CD4-positive, alpha-beta memory T cell (primary cell): ENCODE measurements around the gene OR10G6. TPM values are rescaled to one million over a fixed set of nuclear protein-coding genes. Genes with fewer than 3 reads are reported as not detected.

Source experiments
- CTCF ChIA-PET: fragments of 350-600 bp; sonication (Branson Sonifier 250); formaldehyde crosslinking; loops from one replicate; lab custom pipeline; 2021; ENCODE audit warnings: inconsistent platforms; ENCODE audit not compliant: partially characterized antibody; lab: Charles Lee
- POLR2A ChIA-PET: fragments of 350-600 bp; sonication (Branson Sonifier 250); formaldehyde crosslinking; loops from one replicate; lab custom pipeline; 2021; ENCODE audit not compliant: partially characterized antibody; lab: Charles Lee
- DNase-seq, 5 donors: peaks; one replicate each; pipeline versions ENCODE4 v3.0.0 to v3.0.0-alpha.2; 2020 to 2022; ENCODE audit warnings: mixed read lengths in 1 of 5
- H3K27ac ChIP-seq: one replicate; pipeline ENCODE4 v1.7.0; 2013; ENCODE audit warnings: low read depth, low read length
- H3K27me3 ChIP-seq: 2 replicates; pipeline ENCODE4 v1.7.0; 2013; ENCODE audit warnings: mild to moderate bottlenecking, low read length, moderate library complexity; ENCODE audit not compliant: insufficient read depth
- H3K36me3 ChIP-seq: 2 replicates; pipeline ENCODE4 v1.7.0; 2013; ENCODE audit warnings: mild to moderate bottlenecking, low read length, moderate library complexity; ENCODE audit not compliant: insufficient read depth
- H3K4me1 ChIP-seq: 2 replicates; pipeline ENCODE4 v1.7.0; 2013; ENCODE audit warnings: mild to moderate bottlenecking, low read length, moderate library complexity; ENCODE audit not compliant: insufficient read depth
- H3K4me3 ChIP-seq, 2 donors: one replicate each; pipeline ENCODE4 v1.7.0; 2013; ENCODE audit warnings: low read length in 2 of 2, mild to moderate bottlenecking in 1 of 2
- H3K9me3 ChIP-seq, 2 donors: one replicate each; pipeline ENCODE4 v1.7.0; 2013; ENCODE audit warnings: low read length in 2 of 2, control low read depth in 1 of 2; ENCODE audit not compliant: control insufficient read depth in 1 of 2
- H3K27ac Mint-ChIP-seq, 7 donors: one replicate each; pipeline ENCODE4 v1.8.0; 2020 to 2021; ENCODE audit warnings: mixed read lengths in 7 of 7, mild to moderate bottlenecking in 6 of 7, inconsistent platforms in 3 of 7, moderate library complexity in 3 of 7
- H3K27me3 Mint-ChIP-seq, 2 donors: one replicate each; pipeline ENCODE4 v1.8.0; 2020 to 2021; ENCODE audit warnings: mixed read lengths in 2 of 2
- H3K36me3 Mint-ChIP-seq, 2 donors: one replicate each; pipeline ENCODE4 v1.8.0; 2020 to 2021; ENCODE audit warnings: mixed read lengths in 2 of 2, inconsistent platforms in 1 of 2, mild to moderate bottlenecking in 1 of 2
- H3K4me1 Mint-ChIP-seq, 4 donors: one replicate each; pipeline ENCODE4 v1.8.0; 2020 to 2021; ENCODE audit warnings: mixed read lengths in 4 of 4, mild to moderate bottlenecking in 1 of 4
- H3K4me3 Mint-ChIP-seq, 8 donors: one replicate each; pipeline ENCODE4 v1.8.0; 2020 to 2021; ENCODE audit warnings: mixed read lengths in 8 of 8, mild to moderate bottlenecking in 7 of 8, moderate library complexity in 6 of 8, inconsistent platforms in 3 of 8
- H3K9me3 Mint-ChIP-seq, 8 donors: one replicate each; pipeline ENCODE4 v1.8.0; 2020 to 2021; ENCODE audit warnings: mixed read lengths in 8 of 8, mild to moderate bottlenecking in 5 of 8, inconsistent platforms in 3 of 8, moderate library complexity in 1 of 8
- intact Hi-C: fragments of 100-400 bp; cut with micrococcal nuclease; formaldehyde crosslinking; loops from one replicate; pipeline ENCODE4 v1.15.1; 2023
- polyA plus RNA-seq, 2 donors: library from polyadenylated mRNA; unstranded; fragments of 300-500 nt; fragmentation: Illumina TruSeq; gene quantifications; one replicate each; pipeline ENCODE4 v1.2.3, GENCODE V29; 2021
- total RNA-seq, 2 experiments: library from RNA; stranded (reverse); gene quantifications; one replicate each; pipeline ENCODE4 v1.2.3, GENCODE V29; 2021

Gene OR10G6
- total and polyA plus RNA-seq, 4 experiments from 2014 or later = not detected

DNA sequence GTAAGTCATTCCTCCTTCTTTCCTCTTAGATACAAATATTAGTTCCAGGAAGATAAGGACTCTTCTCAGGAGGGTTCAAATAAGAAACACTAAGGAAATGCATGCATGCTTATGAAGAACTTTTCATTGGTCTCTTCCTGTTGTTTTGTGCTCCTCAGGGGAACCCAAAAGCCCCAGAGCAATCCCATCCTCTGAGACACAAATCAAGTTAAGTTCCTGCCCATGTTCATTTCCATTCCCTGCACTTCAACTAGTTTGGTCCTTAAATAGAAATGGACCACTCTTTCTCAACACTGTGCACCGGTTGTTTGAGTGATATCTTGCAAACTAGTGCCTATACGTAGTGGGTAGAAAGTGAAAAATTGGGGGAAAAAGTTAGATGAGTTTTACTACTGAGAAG lies 17.7 kb upstream of the OR10G6 start, which contains the start of gene OR10G4:
Gene OR10G4 (plus strand): TSS at position 301 of the 400 bp plus-strand sequence. CDS start 2,578 bp downstream, outside the sequence.
- no peak within 1 kb of the TSS for H3K4me3 ChIP-seq
- POLR2A ChIA-PET = no interaction called here
- no peaks in the 10 kb centered on the region for H3K27me3 ChIP-seq
- no peak within 1 kb of the TSS for H3K27ac ChIP-seq
- no peaks in the 10 kb centered on the region for H3K4me1 Mint-ChIP-seq
- no peak within 1 kb of the TSS for H3K4me3 Mint-ChIP-seq
- peaks cover 0 to 2% of the 10 kb centered on the region in 2 donors for H3K27me3 Mint-ChIP-seq
- no peaks in the 10 kb centered on the region for H3K36me3 Mint-ChIP-seq
- H3K9me3 ChIP-seq = no peaks in the 10 kb centered on the region
- no peak for DNase-seq
- H3K9me3 Mint-ChIP-seq = no peaks in the 10 kb centered on the region
- CTCF ChIA-PET = no interaction called here
- intact Hi-C loops = no loop called here
- H3K36me3 ChIP-seq = no peaks in the 10 kb centered on the region
- no peak within 1 kb of the TSS for H3K27ac Mint-ChIP-seq
- no peaks in the 10 kb centered on the region for H3K4me1 ChIP-seq

- POLR2A ChIA-PET = no interaction called here
- H3K27ac ChIP-seq = no peak overlapping the region
- H3K4me3 Mint-ChIP-seq = no peak overlapping the region
- H3K9me3 Mint-ChIP-seq = peaks cover 2 to 22% (median 5%) of the 10 kb centered on the region in 8 donors
- DNase-seq = no peak
- H3K4me1 Mint-ChIP-seq = no peaks in the 10 kb centered on the region
- H3K27ac Mint-ChIP-seq = no peak overlapping the region
- H3K27me3 ChIP-seq = no peaks in the 10 kb centered on the region
- CTCF ChIA-PET = no interaction called here
- no peaks in the 10 kb centered on the region for H3K4me1 ChIP-seq
- no peaks in the 10 kb centered on the region for H3K36me3 Mint-ChIP-seq
- peaks cover 0 to 2% of the 10 kb centered on the region in 2 donors for H3K27me3 Mint-ChIP-seq
- H3K9me3 ChIP-seq = no peaks in the 10 kb centered on the region
- no peaks in the 10 kb centered on the region for H3K36me3 ChIP-seq
- intact Hi-C loops = no loop called here
- no peak overlapping the region for H3K4me3 ChIP-seq
These were observed 15.7 kb downstream of the OR10G6 start for GRCh38 chr11:123979311-123979710.

DNA sequence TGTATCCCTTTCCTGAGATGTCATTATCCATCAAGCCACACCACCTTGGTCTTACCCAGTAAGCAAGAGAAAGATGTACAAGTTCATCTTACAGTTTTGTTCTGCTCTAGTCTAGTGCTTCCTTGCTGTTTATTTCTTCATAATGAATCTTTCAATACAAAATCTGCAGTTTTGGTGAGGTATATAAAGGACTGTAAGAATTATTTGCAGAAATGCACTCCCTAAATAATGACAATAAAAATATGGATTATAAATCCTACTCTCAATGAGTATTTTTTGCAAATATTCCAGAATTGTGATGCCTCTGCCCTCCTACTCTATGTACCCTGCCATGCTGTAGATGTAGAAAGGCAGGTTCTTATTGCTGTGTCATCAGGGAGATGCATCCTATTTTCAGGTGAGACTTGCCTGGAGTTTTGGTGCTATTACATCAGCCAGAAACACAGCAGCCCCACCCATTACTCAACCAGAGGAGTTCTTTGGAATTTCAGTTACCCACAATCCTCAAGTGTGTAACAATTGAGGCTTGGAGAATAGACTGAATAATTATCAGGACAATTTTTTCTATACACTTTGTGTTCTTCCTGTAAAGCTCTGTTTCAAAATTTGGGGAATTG lies 17.1 kb downstream of the OR10G6 start, which contains the start of gene OR10S1:
Gene OR10S1 (minus strand): TSS at position 51 of the 617 bp plus-strand sequence. CDS start 117 bp downstream, outside the sequence.
- Mint-ChIP-seq H3K9me3 (peaks cover 0 to 15% (median 3%) of the 10 kb centered on the region in 8 donors), H3K36me3 (no peaks in the 10 kb centered on the region), H3K4me3 (no peak within 1 kb of the TSS), H3K27me3 (no peaks in the 10 kb centered on the region), H3K4me1 (no peaks in the 10 kb centered on the region), H3K27ac (no peak within 1 kb of the TSS)
- ChIA-PET CTCF (no interaction called here), POLR2A (no interaction called here)
- Histone ChIP-seq H3K27ac (no peak within 1 kb of the TSS), H3K4me1 (no peaks in the 10 kb centered on the region), H3K36me3 (no peaks in the 10 kb centered on the region), H3K27me3 (no peaks in the 10 kb centered on the region), H3K9me3 (no peaks in the 10 kb centered on the region), H3K4me3 (no peak within 1 kb of the TSS)
- DNase-seq = no peak
- intact Hi-C loops = no loop called here

DNA sequence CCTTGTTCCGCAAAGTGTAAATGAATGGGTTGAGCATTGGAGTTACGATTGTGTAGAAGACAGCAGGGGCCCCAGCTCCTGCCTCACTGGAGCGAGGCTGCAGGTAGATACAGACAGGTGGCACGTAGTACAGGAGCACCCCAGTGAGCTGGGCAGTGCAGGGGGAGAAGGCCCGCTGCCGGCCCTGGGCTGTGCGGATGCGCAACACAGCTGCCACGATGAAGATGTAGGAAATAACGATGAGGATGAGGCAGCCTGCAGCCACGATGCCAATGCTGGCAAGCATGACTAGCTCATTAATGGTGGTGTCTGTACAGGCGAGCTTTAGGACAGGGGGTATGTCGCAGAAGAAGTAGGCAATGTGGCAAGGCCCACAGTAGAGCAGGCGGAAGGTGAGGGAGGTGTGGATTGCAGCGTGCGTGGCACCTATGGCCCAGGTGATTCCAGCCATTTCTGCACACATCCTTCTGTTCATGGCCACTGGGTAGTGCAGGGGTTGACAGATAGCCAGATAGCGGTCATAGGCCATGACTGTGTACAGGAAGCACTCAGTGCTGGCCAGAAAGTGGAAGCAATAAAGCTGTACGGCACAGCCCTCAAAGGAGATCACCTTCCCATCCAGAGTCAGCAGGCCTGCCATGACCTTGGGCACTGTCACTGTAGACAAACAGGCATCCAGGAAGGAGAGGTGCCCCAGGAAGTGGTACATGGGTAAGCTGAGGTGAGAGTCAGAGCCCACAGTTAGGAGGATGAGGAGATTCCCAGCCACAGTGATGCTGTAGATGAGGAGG lies 18.0 kb downstream of the OR10G6 start:
- no peak for DNase-seq
- intact Hi-C loops = no loop called here
- Mint-ChIP-seq H3K27ac (no peak overlapping the region), H3K9me3 (peaks cover 0 to 10% (median 0%) of the 10 kb centered on the region in 8 donors), H3K4me1 (no peaks in the 10 kb centered on the region), H3K27me3 (peaks cover 0 to 1% of the 10 kb centered on the region in 2 donors), H3K4me3 (no peak overlapping the region), H3K36me3 (no peaks in the 10 kb centered on the region)
- ChIA-PET POLR2A (no interaction called here), CTCF (no interaction called here)
- Histone ChIP-seq H3K27ac (no peak overlapping the region), H3K4me3 (no peak overlapping the region), H3K36me3 (no peaks in the 10 kb centered on the region), H3K27me3 (no peaks in the 10 kb centered on the region), H3K4me1 (no peaks in the 10 kb centered on the region), H3K9me3 (no peaks in the 10 kb centered on the region)

DNA sequence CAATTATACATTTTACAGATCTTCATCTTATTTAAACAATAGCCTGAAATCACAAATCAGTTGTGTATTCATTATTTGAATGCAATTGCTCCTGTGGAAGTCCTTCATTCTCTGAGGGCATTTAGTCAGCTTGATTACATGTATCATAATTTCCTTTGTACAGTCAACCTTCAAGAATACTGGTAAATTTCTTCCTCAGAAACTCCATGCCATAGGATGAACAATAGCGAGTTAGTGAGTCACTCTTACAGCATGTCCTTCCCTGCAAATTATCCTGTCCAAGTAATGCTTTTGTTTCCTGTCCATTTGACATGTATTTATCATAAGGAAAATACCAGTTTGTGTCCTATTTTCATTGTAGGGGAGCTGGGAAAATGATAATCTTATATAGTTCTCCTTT lies 21.1 kb downstream of the OR10G6 start:
- no peaks in the 10 kb centered on the region for H3K36me3 ChIP-seq
- Mint-ChIP-seq H3K27ac (no peak overlapping the region), H3K9me3 (peaks cover 0 to 4% (median 2%) of the 10 kb centered on the region in 8 donors), H3K4me3 (no peak overlapping the region), H3K27me3 (peaks cover 0 to 1% of the 10 kb centered on the region in 2 donors), H3K4me1 (no peaks in the 10 kb centered on the region), H3K36me3 (no peaks in the 10 kb centered on the region)
- no peak overlapping the region for H3K27ac ChIP-seq
- CTCF ChIA-PET = no interaction called here
- H3K4me3 ChIP-seq = no peak overlapping the region
- POLR2A ChIA-PET = no interaction called here
- no peaks in the 10 kb centered on the region for H3K9me3 ChIP-seq
- no peak for DNase-seq
- no peaks in the 10 kb centered on the region for H3K4me1 ChIP-seq
- intact Hi-C loops = no loop called here
- H3K27me3 ChIP-seq = no peaks in the 10 kb centered on the region

- no peak for DNase-seq
- H3K4me1 Mint-ChIP-seq = no peaks in the 10 kb centered on the region
- no peaks in the 10 kb centered on the region for H3K36me3 ChIP-seq
- POLR2A ChIA-PET = no interaction called here
- intact Hi-C loops = no loop called here
- no peak overlapping the region for H3K4me3 ChIP-seq
- CTCF ChIA-PET = no interaction called here
- no peak overlapping the region for H3K4me3 Mint-ChIP-seq
- H3K27ac Mint-ChIP-seq = no peak overlapping the region
- H3K36me3 Mint-ChIP-seq = no peaks in the 10 kb centered on the region
- H3K27me3 ChIP-seq = no peaks in the 10 kb centered on the region
- H3K4me1 ChIP-seq = no peaks in the 10 kb centered on the region
- peaks cover 0 to 2% of the 10 kb centered on the region in 2 donors for H3K27me3 Mint-ChIP-seq
- H3K9me3 Mint-ChIP-seq = peaks cover 0 to 11% (median 9%) of the 10 kb centered on the region in 8 donors
- no peaks in the 10 kb centered on the region for H3K9me3 ChIP-seq
- no peak overlapping the region for H3K27ac ChIP-seq
These were observed 38.2 kb downstream of the OR10G6 start for GRCh38 chr11:123956752-123957151.

GRCh38 chr11:123945132-123945531 lies 49.8 kb downstream of the OR10G6 start:
- Histone ChIP-seq H3K9me3 (no peaks in the 10 kb centered on the region), H3K36me3 (no peaks in the 10 kb centered on the region), H3K27me3 (no peaks in the 10 kb centered on the region), H3K27ac (no peak overlapping the region), H3K4me3 (no peak overlapping the region), H3K4me1 (no peaks in the 10 kb centered on the region)
- H3K27ac Mint-ChIP-seq = no peak overlapping the region
- no peak for DNase-seq
- H3K4me3 Mint-ChIP-seq = no peak overlapping the region
- ChIA-PET CTCF (no interaction called here), POLR2A (no interaction called here)
- peaks cover 0 to 3% (median 0%) of the 10 kb centered on the region in 8 donors for H3K9me3 Mint-ChIP-seq
- intact Hi-C loops = no loop called here
- no peaks in the 10 kb centered on the region for H3K4me1 Mint-ChIP-seq
- H3K27me3 Mint-ChIP-seq = peaks cover 0 to 5% of the 10 kb centered on the region in 2 donors
- no peaks in the 10 kb centered on the region for H3K36me3 Mint-ChIP-seq
